Measurements from ENCODE around the gene UQCRC2.
"Not testable (repeated sequence)": the region's sequence is repeated elsewhere in the genome, so short reads cannot be mapped to it uniquely, and the experiment has no call there.

The UQCRC2 gene

DNA sequence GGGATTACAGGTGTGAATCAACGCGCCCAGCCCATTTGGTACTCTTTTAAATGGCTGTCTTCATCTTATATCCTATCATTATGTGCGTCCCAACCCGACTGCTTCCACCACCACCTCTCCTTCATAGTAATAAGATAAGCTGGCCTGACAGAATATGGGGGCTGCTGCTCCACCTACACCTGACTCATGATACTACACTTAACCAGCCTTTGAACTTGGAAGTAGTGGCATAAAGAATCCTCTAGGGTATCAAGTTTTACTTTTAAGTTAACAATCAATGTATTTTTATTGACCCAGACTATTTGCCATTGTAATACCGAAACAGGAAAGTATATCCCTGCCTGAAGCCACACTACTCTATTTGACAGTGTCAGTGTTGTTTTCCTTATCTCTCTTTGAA, 28.9 kb downstream of the UQCRC2 start:
- DNase-seq (ENCODE audit: low read depth) = no peak

DNA sequence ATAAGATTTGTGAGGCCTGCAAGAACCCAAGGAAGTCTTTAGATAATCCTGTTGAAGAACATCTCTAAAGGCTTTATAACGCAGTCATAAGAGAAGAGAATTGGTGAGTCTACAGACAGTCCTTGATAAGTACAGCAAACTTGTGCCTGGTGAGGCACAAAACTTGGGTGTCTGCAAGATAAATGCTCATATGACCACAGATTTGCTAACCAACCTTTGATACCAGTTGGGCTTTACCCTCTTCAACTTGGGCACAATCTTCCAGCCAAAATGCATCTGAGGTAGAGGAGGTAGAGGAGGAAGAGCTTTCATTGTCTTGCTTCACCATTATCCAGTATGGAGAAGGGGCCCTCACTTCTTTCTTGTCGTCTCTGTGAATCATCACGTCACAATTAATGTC, 30.9 kb downstream of the UQCRC2 start:
- DNase-seq (ENCODE audit: low read depth) = no peak

DNA sequence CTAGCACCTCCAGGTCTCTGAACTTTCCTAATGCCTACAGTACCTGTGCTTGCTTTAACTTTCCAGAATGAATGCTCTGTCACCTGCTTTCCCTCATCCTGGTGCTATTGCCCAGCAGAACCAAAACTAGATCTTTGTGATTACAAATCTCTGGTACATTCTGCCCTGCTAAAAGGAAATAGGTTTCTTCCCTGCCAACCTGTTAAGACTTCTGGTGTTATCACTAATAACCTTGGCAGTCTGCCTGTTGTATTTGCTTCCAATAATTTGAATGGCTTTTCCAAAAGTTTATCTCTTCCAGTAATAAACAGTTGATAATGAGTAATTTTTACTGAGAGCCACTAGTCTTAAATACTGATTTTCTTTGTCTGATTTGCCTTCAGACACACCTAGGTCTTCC, 32.4 kb downstream of the UQCRC2 start:
- DNase-seq (ENCODE audit: low read depth) = no peak

DNA sequence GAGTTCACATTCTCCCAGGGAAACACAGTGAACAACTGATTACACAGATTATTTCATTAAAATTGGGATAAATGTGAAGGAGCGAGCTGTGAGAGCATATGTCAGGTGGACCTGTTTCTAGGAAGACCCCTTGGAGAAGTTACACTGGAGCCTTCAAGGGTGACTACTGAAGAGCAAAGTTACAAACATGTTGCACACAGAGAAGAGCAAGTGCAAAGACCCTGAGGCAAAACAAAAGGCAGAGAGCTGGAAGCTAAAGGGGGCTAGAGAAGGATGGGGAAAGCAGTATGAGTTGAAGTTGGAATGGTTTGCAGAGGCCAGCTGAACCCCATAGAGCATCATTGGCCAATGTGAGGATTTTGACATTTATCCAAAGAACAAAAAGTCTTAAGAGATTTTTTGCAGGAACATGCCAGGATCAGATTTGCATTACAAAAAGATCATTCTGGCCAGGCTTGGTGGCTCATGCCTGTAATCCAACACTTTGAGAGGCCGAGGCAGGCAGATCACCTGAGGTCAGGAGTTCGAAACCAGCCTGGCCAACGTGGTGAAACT, 33.6 kb downstream of the UQCRC2 start:
- no peak for DNase-seq (ENCODE audit: low read depth)

DNA sequence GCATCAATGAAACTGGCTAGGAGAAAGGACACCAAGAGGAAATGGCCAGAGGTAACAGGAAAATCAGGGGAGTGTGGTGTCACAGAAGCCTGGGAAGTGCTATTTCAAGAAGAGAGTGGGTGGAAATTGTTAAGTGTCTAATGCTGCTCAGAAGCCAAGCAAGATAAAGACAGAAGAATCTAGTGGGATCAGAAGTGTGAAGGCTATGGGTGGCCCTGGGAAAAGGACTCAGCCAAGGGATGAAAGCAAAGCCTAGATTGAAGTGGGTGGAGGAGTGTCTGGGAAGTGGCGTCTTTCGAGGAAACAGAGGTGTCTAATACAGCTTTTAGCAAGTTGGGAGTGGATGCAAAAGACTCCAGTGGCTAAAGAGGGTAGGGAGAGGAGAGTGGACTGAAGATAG, 34.3 kb downstream of the UQCRC2 start:
- no peak for DNase-seq (ENCODE audit: low read depth)

DNA sequence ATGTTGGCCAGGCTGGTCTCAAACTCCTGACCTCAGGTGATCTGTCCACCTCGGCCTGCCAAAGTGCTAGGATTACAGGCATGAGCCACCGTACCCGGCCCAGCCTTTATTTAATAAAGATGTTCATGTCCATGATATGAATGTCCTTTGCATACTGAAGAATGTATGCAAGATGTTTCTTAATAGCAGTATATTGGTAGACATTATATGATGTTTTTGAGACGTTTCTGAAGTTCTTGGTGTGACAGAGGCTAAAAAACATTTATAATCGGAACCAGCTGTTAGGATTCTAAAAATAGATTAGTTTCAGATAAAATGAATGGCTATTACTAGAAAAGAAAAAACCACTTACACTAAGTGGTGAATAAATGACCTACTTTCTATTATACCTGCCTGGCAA, 36.0 kb downstream of the UQCRC2 start:
- DNase-seq (ENCODE audit: low read depth) = no peak

DNA sequence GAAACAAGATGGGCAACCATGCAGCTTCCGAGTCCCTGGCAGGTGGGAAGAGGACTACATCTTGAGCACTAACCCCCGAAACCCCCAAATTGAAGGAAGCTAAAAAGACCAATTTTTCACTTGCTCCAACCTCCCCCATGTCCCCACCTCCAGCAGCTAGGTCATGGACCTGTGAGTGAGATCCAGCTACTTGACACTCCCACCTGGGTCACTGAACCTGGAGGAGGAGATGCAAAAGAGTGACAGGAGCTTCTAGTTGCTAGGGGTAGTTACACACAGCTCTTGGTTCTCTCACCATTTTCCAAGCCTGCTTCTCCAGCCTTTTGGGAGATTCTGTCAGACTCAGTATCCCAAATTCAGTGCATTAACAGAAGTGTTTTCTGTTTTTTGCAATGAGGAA, 36.6 kb downstream of the UQCRC2 start:
- no peak for DNase-seq (ENCODE audit: low read depth)

DNA sequence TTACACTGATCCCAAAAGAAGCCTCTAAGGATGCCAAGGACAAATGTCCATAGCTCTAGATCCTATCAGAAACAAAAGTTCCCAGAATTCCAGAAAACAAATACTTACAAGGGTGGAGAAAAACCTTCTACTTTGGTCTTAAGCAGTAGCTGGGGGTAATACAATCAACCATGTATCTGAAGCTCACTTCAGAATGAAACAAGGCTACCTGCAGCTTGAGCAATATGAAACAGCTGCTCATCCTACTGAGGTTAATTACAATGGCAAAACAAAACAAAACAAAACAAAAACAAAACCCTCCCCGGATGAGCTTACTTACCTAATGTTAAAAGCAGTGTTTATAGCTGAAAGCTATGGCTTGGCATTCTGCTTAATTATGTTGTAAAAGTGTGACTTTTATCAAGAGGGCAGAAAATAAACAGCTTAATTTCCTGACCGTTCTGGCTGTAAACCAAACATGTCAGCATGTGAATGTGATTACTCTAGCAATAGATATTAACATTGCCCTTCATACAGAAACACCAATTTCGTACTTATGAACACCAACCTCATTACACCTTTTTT, 37.3 kb downstream of the UQCRC2 start:
- no peak for DNase-seq (ENCODE audit: low read depth)

DNA sequence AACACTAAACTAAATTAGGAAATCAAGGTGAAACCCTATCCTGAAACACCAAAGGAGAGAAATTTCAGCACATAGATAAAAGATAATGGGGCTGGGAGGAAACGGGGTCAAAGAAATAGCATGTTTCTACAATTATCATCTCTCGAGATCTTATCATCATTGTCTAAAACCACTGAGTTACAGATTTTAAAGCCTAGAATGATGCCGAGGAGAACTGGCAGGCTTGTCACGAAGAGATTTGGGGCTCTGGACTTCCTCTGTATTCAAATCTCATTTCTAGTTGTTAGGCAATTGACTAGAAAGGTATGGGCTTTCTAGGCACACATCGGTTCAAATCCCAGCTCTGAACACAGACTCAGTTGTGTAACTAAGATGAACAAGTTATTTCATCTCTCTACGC, 38.5 kb downstream of the UQCRC2 start:
- no peak for DNase-seq (ENCODE audit: low read depth)

DNA sequence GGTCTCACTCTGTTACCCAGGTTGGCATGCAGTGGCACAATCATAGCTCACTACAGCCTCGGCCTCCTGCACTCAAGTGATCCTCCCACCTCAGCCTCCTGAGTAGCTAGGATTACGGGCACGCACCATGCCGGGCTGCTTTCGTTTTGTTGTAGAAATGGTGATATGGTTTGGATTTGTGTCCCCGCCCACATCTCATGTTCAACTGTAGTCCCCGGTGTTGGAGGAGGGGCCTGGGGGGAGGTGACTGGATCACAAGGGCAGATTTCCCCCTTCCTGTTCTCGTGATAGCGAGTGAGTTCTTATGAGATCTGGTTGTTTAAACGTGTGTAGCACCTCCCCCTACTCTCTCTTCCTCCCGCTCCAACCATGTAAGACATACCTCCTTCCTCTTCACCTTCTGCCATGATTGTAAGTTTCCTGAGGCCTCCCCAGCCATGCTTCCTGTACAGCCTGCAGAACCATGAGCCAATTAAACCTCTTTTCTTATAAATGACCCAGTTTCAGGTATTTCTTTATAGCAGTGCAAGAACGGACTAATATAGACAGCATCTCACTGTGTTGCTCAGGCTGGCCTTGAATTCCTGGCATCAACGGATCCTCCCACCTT, 41.8 kb downstream of the UQCRC2 start:
- no peak for DNase-seq (ENCODE audit: low read depth)

DNA sequence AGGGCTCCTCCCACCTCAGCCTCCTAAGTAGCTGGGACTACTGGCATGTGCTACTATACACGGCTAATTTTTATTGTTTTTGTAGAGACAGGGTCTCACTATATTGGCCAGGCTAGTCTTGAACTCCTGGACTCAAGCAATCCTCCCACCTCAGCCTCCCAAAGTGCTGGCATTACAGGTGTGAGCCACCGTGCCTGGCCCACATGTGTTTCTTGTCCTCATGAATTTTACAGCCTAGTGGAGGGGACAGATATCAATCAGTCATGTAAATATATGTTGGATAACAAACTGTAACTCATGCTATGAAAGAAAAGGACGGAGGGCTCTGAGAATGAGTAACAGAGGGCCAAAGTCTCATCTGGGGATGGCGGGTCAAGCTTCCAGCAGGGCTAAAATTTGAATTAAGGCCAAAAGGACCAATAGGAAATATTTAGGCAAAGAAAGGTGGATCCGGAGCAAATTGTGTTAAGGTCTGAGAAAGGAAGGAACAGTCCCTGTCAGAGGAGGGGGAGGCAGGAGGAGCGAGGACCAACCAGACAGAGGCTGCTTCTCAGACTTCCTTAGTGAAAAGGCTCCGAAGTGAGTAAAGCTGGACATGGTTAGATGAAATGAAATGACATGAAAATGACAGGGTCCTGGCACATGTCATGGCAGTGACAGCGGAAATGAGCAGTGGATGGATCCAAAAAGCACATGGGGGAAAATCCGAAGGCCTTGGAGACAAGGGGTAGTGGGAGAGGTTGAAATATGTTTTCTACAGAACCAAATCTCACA, 43.9 kb downstream of the UQCRC2 start:
- DNase-seq (ENCODE audit: low read depth) = no peak

DNA sequence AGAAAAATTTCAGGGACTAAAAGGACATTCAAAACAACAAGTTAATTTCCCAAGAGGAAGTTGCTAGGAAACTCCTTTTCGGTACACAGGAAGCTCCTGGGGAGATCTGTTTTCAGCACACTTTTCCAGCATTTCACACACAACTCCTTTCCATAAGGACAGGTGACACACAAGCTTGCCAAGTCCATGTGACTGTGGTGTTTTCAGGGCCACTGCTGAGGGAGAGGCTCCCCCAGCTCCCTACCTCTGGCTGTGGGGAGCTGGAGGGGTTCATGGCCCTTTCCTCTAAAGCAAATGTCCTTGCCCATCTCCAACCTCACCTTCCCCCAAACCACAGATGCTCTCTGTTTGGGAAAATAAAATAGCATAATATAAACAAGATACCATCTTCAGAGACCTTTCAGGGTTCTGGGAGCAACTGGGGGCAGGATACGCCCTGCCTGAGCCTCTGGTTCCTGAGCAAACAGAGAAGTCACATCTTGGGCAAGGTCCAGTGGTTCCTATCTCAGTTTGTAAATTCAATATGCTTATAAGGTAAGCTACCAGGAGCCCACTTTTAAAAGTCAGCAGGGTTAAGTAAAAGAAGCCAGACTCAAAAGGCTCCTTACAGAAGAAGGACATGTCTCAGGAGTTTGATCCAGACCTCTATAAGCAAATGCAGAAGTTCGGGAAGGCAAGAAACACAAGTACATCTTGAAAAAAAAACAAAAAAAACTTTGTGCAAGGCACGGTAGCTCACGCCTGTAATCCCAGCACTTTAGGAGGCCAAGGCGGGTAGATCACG, 44.7 kb downstream of the UQCRC2 start:
- no peak for DNase-seq (ENCODE audit: low read depth)

DNA sequence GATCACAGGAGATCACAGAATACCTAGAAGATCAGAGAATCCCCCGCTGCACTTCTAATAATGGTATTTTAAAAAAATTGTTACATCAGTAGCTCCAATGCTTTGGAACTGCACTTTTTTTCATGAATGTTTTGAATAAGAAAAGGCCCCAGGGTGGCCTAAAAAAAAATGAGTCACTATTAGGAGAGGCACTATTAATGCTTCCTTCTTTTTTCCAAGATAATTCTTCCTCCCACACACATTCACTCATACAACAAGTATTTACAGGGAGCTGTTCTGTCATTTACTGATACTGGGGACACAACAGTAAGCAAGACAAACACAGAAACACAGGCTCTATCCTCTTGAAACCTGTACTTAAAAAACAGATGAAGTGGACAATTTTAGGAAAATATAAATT, 48.4 kb downstream of the UQCRC2 start:
- peak; percentile 28 for DNase-seq (ENCODE audit: low read depth)

DNA sequence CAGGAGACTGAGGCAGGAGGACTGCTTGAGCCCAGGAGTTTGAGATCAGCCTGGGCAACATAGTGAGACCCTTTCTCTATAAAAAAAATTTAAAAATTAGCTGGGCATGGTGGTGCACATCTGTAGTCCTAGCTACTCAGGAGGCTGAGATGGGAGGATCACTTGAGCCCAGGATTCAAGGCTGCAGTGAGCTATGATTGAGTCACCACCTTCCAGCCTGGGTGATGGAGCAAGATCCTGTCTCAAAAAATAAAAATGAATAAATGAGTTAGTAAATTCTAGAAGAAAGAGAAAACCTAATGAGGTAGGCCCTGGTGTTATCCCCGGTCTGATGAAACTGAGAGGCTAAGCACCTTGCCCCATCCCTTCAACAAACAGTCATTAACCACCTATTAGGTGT, 48.9 kb downstream of the UQCRC2 start:
- DNase-seq (ENCODE audit: low read depth) = not testable (repeated sequence)

DNA sequence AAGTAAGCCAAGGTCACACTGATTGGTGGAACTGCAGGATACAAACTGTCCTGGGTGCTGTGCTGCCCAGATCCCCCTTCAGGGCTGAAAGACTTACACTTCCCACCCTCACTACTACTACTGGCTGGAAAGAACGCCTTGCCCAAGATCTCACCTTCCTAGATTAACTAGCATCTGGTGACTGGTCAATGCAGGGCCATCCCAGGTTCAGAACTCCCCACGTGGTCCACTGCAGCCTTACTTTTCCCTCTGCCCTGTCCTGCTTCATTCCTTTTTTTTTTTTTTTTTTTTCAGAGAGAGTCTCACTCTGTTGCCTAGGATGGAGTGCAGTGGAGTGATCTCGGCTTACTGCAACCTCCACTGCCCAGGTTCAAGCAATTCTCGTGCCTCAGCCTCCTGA, 50.0 kb downstream of the UQCRC2 start:
- no peak for DNase-seq (ENCODE audit: low read depth)

DNA sequence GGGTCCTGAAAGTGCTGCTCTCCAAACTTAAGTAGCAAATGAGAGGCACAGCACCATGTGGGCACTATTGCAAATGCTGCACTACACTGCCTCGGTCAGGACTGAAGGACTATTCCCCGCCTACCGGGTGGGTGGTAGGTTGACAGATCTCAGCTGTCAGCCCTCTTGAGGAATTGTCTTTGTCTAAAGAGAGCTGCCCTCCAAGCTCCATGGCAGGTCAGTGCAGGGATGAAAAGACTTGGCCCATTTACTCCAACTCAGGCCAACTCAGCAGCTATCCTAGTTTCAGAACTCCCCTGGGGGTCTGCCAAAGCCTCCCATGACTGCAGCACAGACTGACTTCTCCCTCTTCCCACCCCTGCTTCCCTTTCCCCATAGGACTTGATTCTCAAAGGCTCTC, 51.2 kb downstream of the UQCRC2 start:
- no peak for DNase-seq (ENCODE audit: low read depth)

DNA sequence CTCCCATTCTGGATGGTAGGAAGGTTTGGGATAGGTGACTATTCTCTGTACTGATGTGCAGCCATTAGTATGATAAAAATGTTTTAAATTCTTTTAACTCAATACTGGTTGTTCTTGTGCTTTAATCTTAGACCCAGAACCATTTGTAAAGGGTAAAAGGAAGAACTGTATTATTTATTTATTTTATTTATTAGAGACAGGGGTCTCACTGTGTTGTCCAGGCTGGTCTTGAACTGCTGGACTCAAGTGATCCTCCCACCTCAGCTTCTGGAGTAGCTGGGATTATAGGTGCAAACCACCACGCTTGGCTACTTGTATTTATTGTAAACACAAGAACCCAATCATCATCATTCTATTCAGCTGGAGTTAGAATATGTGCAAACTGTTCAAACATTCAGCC, 52.6 kb downstream of the UQCRC2 start:
- no peak for DNase-seq (ENCODE audit: low read depth)

DNA sequence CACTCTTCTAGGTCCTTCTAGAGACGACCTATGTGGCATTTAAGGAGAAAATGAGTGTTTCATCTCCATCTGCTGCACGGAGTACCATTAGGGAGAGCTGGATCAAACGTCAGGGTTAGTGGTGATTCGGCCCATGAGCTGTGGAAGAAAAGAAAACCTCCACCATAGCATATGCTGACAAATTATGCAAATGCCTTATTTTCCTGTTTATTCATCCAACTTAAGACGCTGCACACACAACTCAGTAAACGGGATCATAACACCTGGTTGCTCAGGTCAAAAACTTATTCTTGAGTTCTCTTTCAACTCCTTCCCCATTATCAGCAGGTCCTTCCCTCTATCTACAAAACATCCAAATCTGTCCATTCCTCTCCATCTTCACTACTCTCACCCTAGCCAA, 53.5 kb downstream of the UQCRC2 start:
- no peak for DNase-seq (ENCODE audit: low read depth)

DNA sequence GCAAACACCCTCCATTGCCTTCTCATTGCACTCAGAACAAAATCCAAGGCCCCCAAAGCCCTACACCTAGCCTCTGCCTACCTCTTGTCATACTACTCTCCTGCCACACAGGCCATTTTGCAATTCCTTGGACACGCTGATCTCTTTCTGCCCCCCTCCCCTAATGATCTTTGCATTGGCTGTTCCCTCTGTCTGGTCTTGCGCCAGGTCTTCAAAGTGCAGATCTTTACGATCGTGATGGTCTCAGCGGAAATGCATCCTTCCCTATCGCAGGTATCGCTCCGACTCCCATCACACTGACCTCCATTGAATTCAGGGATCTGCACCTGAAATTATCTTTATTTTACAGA, 54.0 kb downstream of the UQCRC2 start:
- DNase-seq (ENCODE audit: low read depth) = no peak

DNA sequence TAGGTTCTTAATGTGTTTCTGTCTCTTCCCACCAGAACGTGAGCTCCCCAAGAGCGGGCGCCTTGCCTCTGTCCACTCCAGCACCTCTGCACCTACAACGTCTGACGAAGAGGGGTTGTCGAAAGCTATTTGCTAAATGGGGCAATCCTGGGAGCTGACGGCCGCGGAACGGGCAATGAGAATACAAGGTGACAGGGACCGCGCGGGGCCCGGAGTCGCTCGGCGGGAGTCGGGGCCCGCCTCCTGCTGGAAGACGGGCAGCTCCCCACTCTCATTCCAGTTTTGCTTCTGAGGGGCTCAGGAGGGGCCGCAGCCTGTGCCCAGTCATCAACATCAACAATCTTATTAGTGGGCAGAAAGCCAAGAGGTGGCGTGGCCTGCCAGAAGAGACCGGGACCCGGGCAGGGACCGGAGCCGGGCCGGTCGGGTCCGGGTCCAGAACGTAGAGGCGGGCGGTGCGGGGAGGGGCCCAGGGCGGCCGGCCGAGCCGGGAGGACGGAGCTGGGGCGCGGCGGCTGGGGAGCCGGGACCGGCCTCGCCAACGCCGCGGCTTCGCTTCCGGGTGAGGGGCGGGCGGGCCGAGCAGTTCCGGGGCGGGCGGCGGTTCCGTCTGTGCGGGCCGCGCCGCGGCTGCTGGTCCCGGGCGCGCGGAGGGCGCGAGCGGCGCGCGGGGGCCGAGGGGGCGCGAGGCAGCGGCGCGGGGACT, 54.5 kb downstream of the UQCRC2 start, which contains the start of gene MOSMO:
Gene MOSMO (plus strand): TSS at position 603 of the 706 bp plus-strand sequence. CDS start 191 bp downstream, outside the sequence.
- DNase-seq (ENCODE audit: low read depth) = no peak

DNA sequence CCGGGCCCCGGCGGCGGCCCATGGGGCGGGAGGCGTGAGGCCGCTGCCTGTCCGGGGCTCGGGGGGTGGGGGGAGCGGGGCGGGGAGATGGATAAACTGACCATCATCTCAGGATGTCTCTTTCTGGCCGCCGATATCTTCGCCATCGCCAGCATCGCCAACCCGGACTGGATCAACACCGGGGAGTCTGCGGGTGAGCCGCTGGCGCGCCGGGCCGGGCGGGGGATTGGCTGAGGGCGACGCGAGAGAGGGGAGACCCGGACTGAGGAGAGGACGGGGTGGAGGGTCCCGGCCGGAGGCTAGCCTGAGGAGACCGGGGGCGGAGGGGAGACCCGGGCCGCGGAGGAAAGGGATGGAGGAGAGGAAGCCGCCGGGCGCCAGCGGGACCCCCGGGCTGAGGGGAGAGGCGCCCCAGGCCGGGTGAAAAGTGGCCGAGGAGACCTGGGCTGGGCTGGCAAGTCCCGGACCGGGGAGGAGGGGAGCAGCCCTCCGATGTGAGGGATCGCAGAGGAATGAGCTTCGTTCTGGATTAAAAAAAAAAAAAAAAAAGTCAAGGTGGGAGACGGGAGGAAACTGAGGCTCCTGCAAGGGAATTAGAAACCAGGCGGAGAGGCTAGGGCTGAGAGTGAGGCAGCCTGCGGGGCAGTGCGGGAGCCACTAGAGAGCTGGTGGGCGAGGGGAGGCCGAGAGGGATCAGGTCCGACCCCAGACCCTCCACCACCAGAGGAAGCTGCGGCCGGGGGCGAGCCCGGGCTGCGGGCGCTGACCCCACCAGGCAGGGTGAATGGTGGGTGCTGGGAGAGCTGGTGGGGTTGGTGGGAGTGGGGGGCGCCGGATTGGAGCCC, 55.3 kb downstream of the UQCRC2 start:
- no peak for DNase-seq (ENCODE audit: low read depth)
